Stimulated activated CD4-positive, alpha-beta T cell treated with anti-CD3 and anti-CD28 coated beads, TNF-alpha, amount 100 ng/mL, for 48 hours (primary cell): ENCODE measurements around the gene SLC5A6.
"Not testable (repeated sequence)": the region's sequence is repeated elsewhere in the genome, so short reads cannot be mapped to it uniquely, and the experiment has no call there.

ENCODE experiments used
- DNase-seq, 3 donors: peaks; one replicate each; pipeline ENCODE4 v3.0.0-alpha.2; 2020; ENCODE audit warnings: low read depth in 3 of 3

Gene SLC5A6

DNA sequence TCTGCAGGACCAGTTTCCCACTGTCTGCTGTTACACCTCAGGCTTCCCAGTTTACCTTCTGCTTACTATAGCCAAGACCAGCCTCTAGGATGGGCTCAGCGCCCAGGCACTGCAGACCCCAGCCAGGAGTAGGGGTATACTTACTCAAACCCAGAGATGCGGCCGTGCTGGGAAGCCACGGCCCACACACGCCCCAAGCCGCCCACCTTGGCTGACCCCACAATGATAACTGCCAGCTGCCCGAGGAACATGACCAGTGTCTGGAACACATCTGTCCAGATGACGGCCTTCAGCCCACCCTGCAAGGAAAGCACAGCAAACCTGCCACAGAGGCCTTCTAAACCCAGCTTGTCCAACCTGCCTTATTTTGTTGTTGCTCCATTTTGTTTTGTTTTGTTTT is 6.9 kb downstream of the SLC5A6 start:
- DNase-seq = no peak

DNA sequence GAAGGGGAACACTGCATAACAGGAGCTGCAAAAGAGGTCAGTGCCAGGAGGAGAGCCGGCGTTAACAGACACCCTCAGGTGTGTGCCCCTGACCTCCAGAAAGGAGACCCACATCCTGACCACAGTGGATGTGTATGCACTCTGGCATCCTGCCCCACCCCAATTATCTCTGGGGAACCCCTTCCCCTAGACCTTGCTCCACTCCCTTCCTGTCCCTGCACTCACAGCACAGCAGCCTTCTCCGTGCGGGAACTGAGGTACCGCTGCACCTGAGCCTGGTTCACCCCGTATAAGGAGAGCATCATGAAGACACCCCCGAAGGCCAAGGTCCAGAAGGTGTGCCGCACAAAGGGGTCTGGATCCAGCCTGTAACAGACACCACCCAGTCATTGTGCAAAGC is 7.5 kb downstream of the SLC5A6 start:
- no peak for DNase-seq

DNA sequence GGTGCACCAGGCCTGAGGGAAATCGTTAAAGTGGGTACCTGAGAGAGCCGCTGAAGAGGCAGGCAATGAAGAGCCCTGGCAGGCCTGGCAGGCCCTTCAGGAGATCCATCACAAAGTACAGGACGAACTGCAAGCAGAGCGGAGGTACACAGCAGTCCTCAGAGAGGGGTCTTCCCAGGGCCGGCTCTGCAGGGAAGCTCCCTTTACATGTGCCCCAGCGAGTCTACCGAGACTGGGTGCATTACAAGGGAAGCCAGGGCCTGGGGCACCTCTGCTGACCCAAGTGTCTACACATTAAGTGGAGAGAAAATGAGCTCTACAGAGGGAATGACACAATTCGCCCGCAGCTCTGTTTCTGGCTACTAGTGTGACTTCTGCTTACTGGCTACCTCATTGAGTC is 8.3 kb downstream of the SLC5A6 start:
- no peak for DNase-seq

DNA sequence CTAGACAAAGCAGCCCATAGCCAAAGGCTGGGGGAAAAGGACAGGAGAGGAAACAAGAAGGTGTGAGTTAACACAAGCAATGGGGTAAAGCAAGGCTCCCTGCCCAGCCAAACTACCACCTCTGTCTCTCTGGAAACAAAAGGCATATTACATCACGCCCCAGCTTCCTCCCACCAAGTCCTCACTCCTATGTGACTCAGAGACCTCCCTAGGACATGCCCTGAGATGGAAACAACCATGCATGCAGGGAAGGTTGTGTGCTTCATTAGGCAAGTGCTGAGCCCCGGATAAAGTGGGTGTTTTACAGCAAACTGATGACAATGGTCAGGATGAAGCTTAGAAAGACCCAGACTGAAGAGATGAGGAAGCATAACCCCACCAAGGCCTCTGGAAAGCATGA is 9.2 kb downstream of the SLC5A6 start:
- no peak for DNase-seq

DNA sequence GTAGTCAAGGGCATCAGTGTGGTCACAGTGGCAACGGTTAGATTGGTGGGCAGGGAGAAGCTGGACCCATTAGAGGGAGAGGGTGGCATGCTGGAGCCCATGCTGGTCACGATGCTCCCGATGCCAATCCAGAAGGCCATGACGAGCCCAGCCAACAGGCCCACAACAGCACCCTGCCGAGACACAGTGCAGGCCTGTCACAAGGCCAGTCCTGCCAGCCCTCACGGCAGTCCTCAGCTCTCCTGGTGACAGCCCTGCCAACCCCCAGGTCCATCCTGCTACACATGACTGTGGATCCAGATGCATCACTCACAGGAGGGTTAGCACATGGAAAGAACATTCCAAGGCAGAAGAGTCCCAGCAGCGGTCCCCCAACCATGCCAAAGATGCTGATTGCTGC is 10.4 kb downstream of the SLC5A6 start:
- no peak for DNase-seq

DNA sequence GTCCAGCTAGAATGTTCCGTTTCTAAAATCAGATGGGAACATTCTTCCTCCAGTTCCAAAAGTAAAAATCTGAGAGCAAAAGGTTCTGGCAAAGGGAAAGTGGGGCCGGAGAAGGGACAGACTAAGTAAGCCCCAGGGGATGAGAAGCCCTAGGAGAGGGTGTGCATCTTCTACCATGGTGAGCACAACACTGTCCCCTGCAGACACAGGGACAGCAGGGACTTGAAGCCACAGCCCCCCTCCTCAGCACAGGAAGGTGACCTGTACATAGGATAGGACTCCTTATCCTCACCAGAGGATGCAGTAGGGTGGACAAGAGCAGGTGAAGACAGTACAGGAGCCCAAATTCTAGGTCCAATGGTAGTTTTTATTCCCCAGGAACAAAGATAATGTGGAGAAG is 12.8 kb downstream of the SLC5A6 start:
- no peak for DNase-seq

DNA sequence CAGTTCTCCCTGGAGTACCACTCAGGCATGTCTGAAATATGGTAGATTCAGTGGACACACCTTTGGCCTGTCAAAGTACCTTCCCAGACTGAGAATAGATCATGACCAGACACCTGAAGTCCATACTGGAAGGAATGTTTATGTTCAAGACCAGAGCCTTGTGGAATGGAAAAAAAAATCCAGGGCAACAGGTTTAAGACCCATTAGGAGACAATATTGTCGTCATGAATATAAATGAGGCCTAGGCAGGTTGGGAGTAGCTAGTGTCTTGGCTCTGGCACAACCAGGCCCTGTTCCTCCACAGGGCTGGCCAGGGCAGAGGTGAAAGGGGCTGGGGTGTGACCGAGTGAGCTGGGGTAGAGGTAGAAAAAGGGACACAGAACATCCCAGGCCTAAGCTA is 13.4 kb downstream of the SLC5A6 start:
- DNase-seq = no peak

DNA sequence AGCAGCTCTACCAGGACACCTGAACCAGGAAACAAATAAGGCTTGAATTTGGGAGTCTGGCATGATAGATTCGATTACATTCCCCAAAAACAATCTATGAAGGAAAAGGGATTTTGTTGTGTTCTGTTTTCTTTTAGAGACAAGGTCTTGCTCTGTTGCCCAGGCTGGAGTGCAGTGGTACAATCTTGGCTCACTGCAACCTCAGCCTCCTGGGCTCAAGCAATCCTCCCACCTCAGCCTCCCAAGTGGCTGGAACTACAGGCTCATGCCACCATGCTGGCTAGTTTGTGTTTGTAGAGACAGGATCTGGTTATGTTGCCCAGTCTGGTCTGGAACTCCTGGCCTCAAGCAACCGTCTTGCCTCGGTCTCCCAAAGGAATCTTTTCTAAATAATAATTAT is 14.0 kb downstream of the SLC5A6 start:
- DNase-seq = not testable (repeated sequence)

DNA sequence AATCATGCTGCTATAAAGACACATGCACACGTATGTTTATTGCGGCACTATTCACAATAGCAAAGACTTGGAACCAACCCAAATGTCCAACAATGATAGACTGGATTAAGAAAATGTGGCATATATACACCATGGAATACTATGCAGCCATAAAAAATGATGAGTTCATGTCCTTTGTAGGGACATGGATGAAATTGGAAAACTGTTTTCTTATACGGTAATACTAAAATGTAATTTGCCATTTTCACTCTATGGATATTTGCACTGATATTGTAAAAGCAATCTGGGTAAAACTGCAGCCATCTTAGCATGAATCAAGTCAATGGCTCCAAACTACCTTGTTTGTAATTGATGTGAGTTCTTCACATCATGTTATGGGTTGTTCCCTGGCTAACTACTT is 16.3 kb downstream of the SLC5A6 start:
- DNase-seq = not testable (repeated sequence)

DNA sequence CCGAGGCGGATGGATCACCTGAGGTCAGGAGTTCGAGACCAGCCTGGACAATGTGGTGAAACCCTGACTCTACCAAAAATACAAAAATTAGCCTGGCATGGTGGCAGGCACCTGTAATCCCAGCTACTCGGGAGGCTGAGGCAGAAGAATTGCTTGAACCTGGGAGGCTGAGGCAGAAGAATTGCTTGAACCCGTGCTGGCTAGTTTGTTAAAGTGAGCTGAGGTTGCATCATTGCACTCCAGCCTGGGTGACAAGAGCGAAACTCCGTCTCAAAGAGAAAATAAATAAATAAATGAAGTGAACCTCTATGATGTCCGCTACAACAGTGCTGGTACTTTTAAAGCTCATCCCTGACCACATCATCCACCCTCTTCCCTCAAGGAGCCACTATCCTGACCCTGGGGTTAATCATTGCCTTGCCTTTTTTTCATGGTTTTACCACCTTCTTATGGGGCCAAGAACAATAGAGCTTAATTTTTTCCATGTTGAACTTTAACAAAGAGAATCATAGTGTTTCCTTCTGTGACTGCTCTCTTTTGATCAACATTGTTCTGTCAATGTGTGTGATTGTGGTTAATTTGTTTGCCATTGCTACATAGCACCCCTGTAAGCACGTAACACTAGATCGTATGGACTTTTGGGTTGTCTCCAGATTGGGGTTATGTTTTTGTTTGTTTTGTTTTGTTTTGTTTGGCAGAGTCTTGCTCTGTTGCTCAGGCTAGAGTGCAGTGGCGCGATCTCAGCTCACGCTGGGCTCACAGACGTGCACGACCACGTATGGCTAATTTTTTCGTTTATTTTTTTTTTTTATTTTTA is 17.3 kb downstream of the SLC5A6 start:
- DNase-seq = no peak

DNA sequence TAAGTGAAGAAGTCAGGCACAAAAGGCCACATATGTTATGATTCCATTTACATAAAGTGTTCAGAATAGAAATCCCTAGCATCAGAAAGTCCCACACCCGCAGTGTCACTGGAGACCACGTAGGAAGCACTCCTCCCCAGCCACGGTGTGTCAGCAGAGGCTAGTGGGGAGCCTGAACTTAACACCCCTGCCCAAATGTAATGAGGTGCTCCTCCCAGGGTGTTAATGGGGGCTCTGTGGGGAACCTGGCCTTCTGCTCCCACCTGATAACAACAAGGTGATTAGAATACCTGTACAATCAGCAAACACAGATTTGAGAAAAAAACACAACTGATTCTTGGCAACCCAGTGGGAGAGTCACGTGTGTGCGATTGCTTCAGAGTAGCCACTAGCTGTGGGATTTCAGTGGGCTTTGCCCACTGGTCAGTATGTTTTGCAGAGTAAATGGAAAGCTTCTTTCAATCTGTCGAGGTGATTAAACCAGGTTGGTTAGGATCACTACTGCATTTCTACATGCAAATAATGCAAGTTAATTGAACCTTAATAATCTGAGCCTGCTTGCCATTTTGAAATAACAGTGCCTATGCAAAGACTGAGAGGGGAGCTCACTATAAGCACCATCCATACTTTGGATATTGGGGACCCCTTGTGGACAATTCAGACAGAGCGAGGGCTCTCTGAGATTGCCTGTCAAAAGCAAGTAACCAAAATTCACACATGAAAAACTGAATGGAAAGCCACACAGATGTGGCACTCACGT is 20.8 kb downstream of the SLC5A6 start:
- no peak for DNase-seq

DNA sequence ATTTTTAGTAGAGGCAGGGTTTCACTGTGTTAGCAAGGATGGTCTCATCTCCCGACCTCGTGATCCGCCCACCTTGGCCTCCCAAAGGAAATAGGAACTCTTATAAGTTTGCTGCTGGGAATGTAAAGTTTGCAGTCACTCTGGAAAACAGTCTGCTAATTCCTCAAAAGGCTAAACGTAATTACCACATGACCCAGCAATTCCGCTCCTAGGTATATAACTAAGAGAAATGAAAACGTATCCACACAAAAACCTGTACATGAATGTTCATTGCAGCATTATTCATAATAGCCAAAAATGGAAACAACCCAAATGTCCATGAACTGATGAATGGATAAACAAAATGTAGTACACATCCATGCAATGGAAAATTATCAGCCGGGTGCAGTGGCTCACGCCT is 22.1 kb downstream of the SLC5A6 start:
- DNase-seq = no peak

DNA sequence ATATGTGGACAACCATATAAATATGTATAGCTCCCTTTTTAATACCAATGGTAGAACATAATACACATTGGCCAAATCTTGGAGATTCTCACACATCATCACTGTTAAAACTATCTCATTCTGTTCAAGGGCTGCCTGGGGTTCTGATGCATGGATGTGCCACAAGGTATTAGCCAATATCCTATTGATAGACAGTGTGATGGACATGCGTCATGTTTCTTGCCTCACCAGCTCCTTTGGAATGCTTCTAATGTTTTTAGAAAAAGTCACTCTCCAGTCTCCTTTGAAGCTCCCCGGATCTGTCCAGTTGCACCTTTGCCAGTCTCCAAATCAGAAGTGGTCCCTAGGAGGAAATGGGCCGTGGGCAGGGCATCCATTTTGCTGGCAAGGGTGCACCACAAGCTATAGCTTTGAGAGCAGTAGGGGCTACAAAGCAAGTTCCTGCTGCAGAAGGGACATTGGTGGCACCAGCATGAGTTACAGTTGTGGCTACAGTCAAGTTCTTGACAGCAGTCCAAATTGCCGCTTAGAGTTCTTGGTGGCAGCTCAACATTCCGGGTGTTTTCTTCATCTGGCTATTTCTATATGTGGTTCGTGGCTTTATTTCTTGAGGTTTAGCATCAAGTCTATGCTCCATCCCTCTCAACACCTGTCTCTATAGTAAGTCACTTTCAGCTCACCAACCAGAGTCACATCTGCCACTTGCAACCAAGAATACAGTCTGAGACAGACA is 25.3 kb downstream of the SLC5A6 start:
- DNase-seq = no peak

DNA sequence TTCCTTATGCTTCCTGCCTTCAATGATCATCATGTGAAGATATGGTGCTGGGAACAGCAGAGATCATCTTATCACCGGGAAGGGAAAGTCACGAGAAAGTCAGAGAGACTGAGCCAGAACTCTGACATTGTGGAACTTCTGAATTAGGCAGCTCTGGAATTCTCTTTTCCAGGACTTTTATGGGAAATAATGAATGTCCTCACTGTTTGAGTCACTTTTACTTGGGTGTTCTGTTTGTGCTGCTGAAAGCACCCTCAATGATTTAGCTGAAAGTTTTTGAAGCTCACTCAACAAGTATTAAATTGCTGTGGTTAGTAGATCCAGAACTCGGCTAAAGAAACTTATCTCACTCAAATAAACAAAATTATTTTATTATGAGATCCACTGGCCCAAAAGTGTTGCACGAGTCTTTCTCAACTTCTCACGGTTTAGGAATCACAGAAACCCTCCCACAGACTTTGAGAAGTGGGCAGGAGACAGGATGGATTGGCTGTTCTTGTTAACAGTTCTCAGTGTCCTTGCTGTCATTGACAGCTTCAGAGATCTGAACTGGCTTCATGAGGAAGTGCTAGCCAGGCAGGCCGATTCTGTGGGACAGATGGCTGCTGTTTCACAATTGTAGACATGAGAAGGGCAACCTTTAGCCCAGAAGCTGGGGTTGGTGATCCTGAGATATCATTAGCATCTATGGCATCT is 26.6 kb downstream of the SLC5A6 start:
- no peak for DNase-seq

DNA sequence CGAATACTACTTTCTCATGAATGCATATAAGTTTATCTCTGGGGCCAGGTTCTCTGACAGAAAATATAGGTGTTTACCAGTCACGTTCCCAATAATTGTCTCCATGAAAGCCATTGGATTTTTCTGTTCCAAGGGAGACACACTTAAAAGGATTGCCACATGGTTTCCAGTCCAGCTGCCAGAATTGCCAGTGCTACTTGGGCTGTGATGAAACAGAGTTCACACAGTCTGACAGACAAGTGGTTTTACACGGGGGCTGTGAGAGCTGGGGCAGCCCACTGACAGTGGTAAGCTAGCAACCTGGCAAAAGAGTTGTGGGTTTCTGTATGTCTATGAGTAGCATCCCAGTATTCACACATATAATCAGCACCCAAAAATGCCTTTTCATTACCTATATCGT is 28.0 kb downstream of the SLC5A6 start:
- DNase-seq = no peak

DNA sequence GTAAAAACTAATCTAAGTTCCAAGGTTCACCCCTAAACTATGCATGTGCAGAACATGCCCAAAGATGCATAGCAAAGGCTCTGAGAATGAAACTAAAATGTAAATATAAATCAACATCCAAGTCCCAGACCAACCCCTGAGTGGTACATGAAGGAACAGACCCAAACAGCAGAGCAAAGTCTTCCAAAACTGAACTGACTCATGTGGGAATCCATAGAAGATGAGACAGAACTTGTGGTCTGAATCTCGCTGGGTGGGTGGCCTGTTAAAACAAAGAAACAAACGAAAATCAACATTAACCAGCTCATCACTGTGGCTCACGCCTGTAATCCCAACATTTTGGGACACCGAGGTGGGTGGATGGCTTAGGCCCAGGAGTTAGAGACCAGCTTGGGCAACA is 29.7 kb downstream of the SLC5A6 start:
- DNase-seq = no peak

DNA sequence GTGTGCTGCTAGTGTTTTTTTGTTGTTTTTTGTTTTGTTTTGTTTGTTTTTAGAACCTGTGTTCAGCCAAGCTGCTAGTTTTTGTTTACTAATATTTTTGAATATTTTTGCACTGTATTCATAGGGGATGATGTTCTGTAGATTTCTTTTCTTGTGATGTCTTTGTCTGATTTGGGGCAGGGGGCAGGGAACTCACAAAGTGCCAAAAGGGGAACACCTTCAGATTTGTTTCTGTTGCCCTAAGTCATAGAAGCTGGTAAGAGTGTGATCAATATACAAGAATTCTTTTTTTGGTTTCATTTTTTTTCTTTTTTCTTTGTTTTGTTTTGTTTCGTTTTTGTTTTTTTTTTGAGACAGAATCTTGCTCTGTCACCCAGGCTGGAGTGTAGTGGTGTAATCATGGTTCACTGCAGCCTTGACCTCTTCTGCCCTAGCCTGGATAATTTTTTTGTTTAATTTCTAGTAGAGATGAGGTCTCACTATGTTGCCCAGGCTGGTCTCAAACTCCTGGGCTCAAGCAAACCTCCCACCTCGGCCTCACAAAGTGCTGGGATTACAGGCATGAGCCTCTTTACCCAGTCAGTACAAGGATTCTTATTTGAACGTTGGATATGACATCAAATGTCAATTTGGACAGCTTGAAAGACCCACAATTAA is 32.6 kb downstream of the SLC5A6 start:
- DNase-seq = no peak

DNA sequence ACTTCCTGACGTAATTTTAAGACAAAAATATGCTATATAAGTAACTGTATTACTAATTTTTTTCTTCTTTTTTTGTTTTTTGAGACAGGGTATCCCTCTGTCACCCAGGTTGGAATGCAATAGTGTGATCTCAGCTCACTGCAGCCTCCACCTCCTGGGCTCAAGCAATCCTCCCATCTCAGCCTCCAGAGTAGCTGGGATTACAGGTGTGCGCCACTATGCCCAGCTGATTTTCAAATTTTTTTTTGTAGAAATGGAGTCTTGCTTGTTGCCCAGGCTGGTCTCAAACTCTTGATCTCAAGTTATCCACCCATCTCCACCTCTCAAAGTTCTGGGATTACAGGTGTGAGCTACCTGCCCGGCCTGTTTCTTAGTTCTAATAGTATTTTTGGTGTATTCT is 33.6 kb downstream of the SLC5A6 start:
- no peak for DNase-seq

DNA sequence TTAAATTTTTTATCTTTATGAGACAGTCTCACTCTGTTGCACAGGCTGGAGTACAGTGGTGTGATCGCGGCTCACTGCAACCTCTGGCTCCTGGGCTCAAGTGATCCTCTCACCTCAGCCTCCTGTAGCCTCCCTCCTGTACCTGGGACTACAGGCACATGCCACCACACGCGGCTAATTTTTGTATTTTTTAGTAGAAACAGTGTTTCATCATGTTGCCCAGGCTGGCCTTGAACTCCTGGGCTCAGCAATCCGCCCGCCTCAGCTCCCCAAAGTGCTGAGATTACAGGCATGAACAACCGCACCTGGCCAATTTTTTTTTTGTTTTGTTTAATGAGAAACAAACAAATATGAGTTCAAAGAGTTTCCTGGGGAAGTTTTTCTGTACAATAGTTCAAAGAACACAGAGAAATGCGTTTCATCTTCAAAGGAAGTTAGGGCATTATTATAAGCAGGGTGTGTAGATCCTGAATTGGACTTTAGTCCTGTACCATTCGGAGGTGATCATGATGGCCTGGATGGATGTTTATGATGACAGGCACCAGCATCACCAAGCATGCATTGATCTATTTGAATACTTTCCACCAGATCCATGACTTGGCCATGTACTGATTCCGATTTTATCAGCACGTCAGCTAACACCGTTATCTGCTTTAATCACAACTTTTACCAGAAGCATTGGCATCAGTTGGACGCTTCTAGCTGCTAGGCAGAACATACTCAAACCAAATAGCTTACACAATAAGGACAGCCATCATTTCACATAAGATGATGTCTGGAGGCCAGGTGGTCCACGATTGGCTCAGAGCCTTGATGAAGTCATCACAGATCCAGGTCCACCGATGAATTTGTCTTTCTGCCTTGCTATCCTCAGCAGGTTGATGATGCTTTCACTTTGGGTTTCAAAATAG is 34.4 kb downstream of the SLC5A6 start:
- DNase-seq = no peak

DNA sequence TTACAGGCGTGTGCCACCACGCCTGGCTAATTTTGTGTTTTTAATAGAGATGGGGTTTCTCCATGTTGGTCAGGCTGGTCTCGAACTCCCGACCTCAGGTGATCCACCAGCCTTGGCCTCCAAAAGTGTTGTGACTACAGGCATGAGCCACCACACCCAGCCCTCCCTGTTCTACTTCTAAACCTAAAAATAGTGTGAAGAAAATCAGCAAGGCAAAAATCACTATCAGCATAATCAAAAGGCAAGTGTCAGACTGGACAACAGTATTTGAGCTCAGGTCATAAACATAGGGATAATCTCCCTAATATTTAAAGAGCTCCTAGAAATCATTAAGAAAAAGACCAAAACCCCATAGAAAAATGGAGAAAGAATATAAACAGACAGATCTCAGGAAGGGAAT is 36.3 kb downstream of the SLC5A6 start:
- DNase-seq = not testable (repeated sequence)
